BJ (cell line): Measurements from ENCODE around the gene RBM46. TPM values are rescaled to one million over a fixed set of nuclear protein-coding genes. Genes with fewer than 3 reads are reported as not detected.

ENCODE experiments used
- CTCF ChIA-PET: fragments of 350-600 bp; formaldehyde crosslinking; extraction: SDS; loops from one replicate; lab custom pipeline; 2021; ENCODE audit warnings: antibody characterized with exemption, inconsistent platforms; lab: Yijun Ruan, JAX
- POLR2A ChIA-PET: fragments of 300-600 bp; sonication (Branson Sonifier 250); formaldehyde crosslinking; extraction: SDS; loops from one replicate; lab custom pipeline; 2021; ENCODE audit warnings: antibody characterized with exemption; lab: Charles Lee
- DNase-seq: peaks from one replicate; pipeline ENCODE4 v3.0.0-alpha.2; 2011; ENCODE audit warnings: low read depth
- H3K27me3 ChIP-seq: 2 replicates; pipeline ENCODE4 v1.6.0; 2011; ENCODE audit warnings: low read length; ENCODE audit not compliant: control insufficient read depth, insufficient read depth
- H3K36me3 ChIP-seq: 2 replicates; pipeline ENCODE4 v1.5.1; 2011; ENCODE audit warnings: low read length; ENCODE audit not compliant: control insufficient read depth, insufficient read depth
- H3K4me3 ChIP-seq: 2 replicates; pipeline ENCODE4 v1.5.1; 2011; ENCODE audit warnings: low read depth, mild to moderate bottlenecking, control low read depth, low read length
- polyA plus RNA-seq: library from polyadenylated mRNA; depleted of rRNA; stranded (reverse); fragments of >200 nt; gene quantifications from 2 replicates; pipeline ENCODE4 v1.2.3, GENCODE V29; 2011
- TF ChIP-seq, protein P1 (sequence below): IDR thresholded peaks from 2 replicates; pipeline ENCODE4 v1.5.1; 2011; ENCODE audit warnings: low read depth, mild to moderate bottlenecking, control low read depth, inconsistent platforms, low read length, moderate library complexity; ENCODE audit not compliant: insufficient read depth

Gene RBM46
- polyA plus RNA-seq, 1 experiment: not detected

DNA sequence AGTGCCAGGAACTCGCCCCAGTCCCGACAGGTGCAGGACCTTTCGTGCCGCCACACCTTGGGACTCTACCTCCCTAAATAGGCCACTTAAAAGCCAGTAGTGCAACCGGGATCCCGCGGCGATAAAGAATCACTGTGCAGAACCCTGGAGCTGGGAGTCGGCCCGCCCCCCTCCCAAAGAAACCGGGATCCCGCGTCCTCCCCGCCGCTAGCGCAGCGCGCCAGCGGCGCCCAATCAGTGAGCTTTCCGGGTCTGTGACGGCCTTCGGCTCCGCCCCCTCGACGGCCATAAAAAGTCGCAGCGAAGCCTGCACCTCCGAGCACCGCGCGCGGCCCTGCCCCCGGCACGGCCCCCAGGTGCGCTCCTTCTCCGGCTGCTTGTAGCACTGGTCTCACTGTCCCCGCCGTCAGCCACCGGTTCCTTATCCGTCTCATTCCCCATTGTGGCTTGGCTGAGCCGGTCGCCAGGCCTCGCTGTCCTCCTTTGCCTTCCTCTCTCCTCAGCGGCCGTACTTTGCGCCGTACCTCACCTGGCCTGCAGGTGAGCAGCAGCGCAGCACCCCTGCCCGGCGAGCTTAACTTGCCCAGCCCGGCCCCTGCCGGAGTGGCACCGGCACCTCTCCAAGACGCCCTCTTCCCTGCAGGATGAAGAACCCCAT, 37.3 kb upstream of the RBM46 start, which contains the start of gene LRAT:
Gene LRAT (plus strand): TSS at position 318 of the 658 bp plus-strand sequence. CDS start 327 bp downstream, at position 645.
- no peaks in the 10 kb centered on the region for H3K36me3 ChIP-seq
- ChIA-PET CTCF (interaction anchor here (0.6 to 1.0 kb wide), 2 partner anchors 12 to 68 kb away, joined by 3 read pairs; no protein-coding TSS in a partner anchor), POLR2A (no interaction called here)
- H3K4me3 ChIP-seq: peak within 1 kb of the TSS; percentile 12; the same call in 1 of the 2 replicates
- H3K27me3 ChIP-seq: peaks cover 39% of the 10 kb centered on the region
- no peak for DNase-seq
- TF ChIP-seq, protein P1, sequence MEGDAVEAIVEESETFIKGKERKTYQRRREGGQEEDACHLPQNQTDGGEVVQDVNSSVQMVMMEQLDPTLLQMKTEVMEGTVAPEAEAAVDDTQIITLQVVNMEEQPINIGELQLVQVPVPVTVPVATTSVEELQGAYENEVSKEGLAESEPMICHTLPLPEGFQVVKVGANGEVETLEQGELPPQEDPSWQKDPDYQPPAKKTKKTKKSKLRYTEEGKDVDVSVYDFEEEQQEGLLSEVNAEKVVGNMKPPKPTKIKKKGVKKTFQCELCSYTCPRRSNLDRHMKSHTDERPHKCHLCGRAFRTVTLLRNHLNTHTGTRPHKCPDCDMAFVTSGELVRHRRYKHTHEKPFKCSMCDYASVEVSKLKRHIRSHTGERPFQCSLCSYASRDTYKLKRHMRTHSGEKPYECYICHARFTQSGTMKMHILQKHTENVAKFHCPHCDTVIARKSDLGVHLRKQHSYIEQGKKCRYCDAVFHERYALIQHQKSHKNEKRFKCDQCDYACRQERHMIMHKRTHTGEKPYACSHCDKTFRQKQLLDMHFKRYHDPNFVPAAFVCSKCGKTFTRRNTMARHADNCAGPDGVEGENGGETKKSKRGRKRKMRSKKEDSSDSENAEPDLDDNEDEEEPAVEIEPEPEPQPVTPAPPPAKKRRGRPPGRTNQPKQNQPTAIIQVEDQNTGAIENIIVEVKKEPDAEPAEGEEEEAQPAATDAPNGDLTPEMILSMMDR: no peak

DNA sequence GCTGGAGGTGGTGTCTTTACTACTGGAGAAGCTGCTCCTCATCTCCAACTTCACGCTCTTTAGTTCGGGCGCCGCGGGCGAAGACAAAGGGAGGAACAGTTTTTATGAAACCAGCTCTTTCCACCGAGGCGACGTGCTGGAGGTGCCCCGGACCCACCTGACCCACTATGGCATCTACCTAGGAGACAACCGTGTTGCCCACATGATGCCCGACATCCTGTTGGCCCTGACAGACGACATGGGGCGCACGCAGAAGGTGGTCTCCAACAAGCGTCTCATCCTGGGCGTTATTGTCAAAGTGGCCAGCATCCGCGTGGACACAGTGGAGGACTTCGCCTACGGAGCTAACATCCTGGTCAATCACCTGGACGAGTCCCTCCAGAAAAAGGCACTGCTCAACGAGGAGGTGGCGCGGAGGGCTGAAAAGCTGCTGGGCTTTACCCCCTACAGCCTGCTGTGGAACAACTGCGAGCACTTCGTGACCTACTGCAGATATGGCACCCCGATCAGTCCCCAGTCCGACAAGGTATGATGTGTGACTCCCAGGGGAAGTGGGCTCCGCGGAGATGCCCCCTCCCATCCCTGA, 36.6 kb upstream of the RBM46 start:
- no peak for DNase-seq
- TF ChIP-seq, protein P1: no peak
- peaks cover 37% of the 10 kb centered on the region for H3K27me3 ChIP-seq
- H3K4me3 ChIP-seq: no peak overlapping the region
- POLR2A ChIA-PET: no interaction called here
- CTCF ChIA-PET: interaction anchor here (0.6 kb wide), 1 partner anchor 67 kb away, joined by 3 read pairs; no protein-coding TSS in a partner anchor
- no peaks in the 10 kb centered on the region for H3K36me3 ChIP-seq

DNA sequence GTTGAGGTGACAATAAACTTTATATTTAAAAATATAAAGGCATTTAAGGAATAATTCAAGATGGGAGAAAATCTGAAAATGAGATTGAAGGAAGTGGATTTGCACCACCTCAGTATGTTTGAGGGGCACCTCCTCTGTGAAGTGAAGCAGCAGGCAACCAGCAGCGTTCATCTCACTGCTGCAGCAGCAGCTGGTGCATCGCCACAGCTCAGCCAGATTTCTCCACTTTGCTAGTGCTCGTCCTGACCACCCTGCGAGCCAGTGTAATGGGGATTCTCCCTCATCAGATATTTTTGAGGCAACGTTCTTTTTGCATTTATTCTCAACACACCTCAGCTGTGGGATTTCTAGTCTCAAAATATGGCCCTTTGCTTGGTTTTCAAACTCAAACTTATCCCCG, 23.4 kb upstream of the RBM46 start:
- TF ChIP-seq, protein P1: no peak
- POLR2A ChIA-PET: no interaction called here
- no peak overlapping the region for H3K4me3 ChIP-seq
- H3K27me3 ChIP-seq: no peaks in the 10 kb centered on the region
- DNase-seq: no peak
- CTCF ChIA-PET: interaction anchor here (0.7 kb wide), 1 partner anchor 122 kb away, joined by 3 read pairs; no protein-coding TSS in a partner anchor
- no peaks in the 10 kb centered on the region for H3K36me3 ChIP-seq

DNA sequence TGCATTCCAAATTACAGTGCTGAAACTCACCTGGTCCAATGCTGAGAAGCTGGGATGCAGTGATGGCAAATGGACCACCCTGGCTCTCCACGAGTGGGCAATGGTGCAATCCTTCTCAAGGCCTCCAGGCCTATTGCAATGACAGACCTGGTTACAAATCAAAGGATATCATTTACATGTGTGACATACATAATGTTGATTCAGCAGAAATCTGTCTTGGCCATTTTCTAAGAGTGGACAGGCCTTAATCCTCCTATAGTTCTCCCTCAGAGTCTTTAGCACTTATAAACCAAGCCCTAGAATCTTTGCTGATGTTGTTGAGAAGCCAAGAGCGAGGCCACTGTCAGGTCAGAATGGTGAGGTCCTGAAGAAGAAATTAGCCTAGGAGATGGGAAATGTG, 20.2 kb upstream of the RBM46 start:
- Histone ChIP-seq H3K4me3 (no peak overlapping the region), H3K36me3 (no peaks in the 10 kb centered on the region), H3K27me3 (no peaks in the 10 kb centered on the region)
- TF ChIP-seq, protein P1: no peak
- ChIA-PET CTCF (interaction anchor here (0.8 kb wide), 1 partner anchor 141 kb away, joined by 3 read pairs; no protein-coding TSS in a partner anchor), POLR2A (interaction anchor here (0.5 kb wide), 1 partner anchor 241 kb away, joined by 5 read pairs; no protein-coding TSS in a partner anchor)
- DNase-seq: no peak

DNA sequence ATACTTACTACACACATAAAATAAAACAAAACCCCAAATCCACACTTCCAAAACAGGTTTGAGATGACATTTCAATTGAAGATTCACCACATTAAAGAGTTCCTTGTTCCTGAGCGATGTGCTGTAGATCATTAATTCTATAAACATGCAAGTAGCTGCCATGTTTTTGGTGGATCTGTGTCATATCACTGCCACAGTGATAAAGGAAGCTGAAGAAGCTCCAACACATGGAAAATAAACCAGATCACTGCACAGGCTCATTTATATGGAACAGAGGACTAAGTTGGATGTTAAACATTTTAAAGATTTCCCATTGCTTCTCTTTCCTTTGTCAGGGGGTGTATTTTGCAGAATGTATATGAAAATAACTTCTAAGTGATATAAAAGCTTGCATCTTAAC, 2.8 kb upstream of the RBM46 start:
- CTCF ChIA-PET: interaction anchor here (0.9 to 3.7 kb wide), 8 partner anchors 8 to 226 kb away, joined by 3 to 12 read pairs (median 4); no protein-coding TSS in a partner anchor
- POLR2A ChIA-PET: no interaction called here
- no peaks in the 10 kb centered on the region for H3K36me3 ChIP-seq
- DNase-seq: no peak
- no peaks in the 10 kb centered on the region for H3K27me3 ChIP-seq
- TF ChIP-seq, protein P1: no peak
- no peak overlapping the region for H3K4me3 ChIP-seq
